ENCODE measurements around the gene TRMT44. TPM values are rescaled to one million over a fixed set of nuclear protein-coding genes. Genes with fewer than 3 reads are reported as not detected.

The TRMT44 gene
- polyA plus RNA-seq, 1 experiment, result 7.1 TPM

- DNase-seq (ENCODE audit: low read depth), result no peak
- CTCF ChIA-PET, result no interaction called here
- Histone ChIP-seq H3K27me3 (ENCODE audit: control insufficient read depth, insufficient read depth, low read length) (no peaks in the 10 kb centered on the region), H3K4me3 (ENCODE audit: low read depth, low read length) (no peak overlapping the region), H3K36me3 (ENCODE audit: control insufficient read depth, insufficient read depth, low read length) (no peaks in the 10 kb centered on the region)
- TF ChIP-seq CTCF (IDR thresholded peaks at IDR 0.05; ENCODE audit: insufficient read depth, low read depth, low read length), result no peak
- POLR2A ChIA-PET, result no interaction called here
These were observed 9.0 kb upstream of the TRMT44 start for GRCh38 chr4:8431553-8431952.

GRCh38 chr4:8433136-8433535 lies 7.4 kb upstream of the TRMT44 start:
- no peak for TF ChIP-seq CTCF (IDR thresholded peaks at IDR 0.05; ENCODE audit: insufficient read depth, low read depth, low read length)
- Histone ChIP-seq H3K27me3 (ENCODE audit: control insufficient read depth, insufficient read depth, low read length) (no peaks in the 10 kb centered on the region), H3K36me3 (ENCODE audit: control insufficient read depth, insufficient read depth, low read length) (no peaks in the 10 kb centered on the region), H3K4me3 (ENCODE audit: low read depth, low read length) (no peak overlapping the region)
- ChIA-PET POLR2A (no interaction called here), CTCF (no interaction called here)
- no peak for DNase-seq (ENCODE audit: low read depth)

GRCh38 chr4:8434251-8435073 lies 6.1 kb upstream of the TRMT44 start:
- TF ChIP-seq CTCF (IDR thresholded peaks at IDR 0.05; ENCODE audit: insufficient read depth, low read depth, low read length), result no peak
- ChIA-PET POLR2A (no interaction called here), CTCF (no interaction called here)
- DNase-seq (ENCODE audit: low read depth), result no peak
- no peaks in the 10 kb centered on the region for H3K36me3 ChIP-seq (ENCODE audit: control insufficient read depth, insufficient read depth, low read length)
- no peak overlapping the region for H3K4me3 ChIP-seq (ENCODE audit: low read depth, low read length)
- H3K27me3 ChIP-seq (ENCODE audit: control insufficient read depth, insufficient read depth, low read length), result no peaks in the 10 kb centered on the region

- TF ChIP-seq CTCF (IDR thresholded peaks at IDR 0.05; ENCODE audit: insufficient read depth, low read depth, low read length), result no peak
- ChIA-PET POLR2A (no interaction called here), CTCF (no interaction called here)
- Histone ChIP-seq H3K4me3 (ENCODE audit: low read depth, low read length) (no peak overlapping the region), H3K27me3 (ENCODE audit: control insufficient read depth, insufficient read depth, low read length) (no peaks in the 10 kb centered on the region), H3K36me3 (ENCODE audit: control insufficient read depth, insufficient read depth, low read length) (no peaks in the 10 kb centered on the region)
- DNase-seq (ENCODE audit: low read depth), result no peak
These were observed 4.9 kb upstream of the TRMT44 start for GRCh38 chr4:8435656-8436121.

- ChIA-PET POLR2A (no interaction called here), CTCF (interaction anchor here (2.5 kb wide), 1 partner anchor 8 kb away, joined by 10 read pairs; no protein-coding TSS in a partner anchor)
- H3K36me3 ChIP-seq (ENCODE audit: control insufficient read depth, insufficient read depth, low read length), result no peaks in the 10 kb centered on the region
- DNase-seq (ENCODE audit: low read depth), result no peak
- TF ChIP-seq CTCF (IDR thresholded peaks at IDR 0.05; ENCODE audit: insufficient read depth, low read depth, low read length), result no peak
- no peak overlapping the region for H3K4me3 ChIP-seq (ENCODE audit: low read depth, low read length)
- no peaks in the 10 kb centered on the region for H3K27me3 ChIP-seq (ENCODE audit: control insufficient read depth, insufficient read depth, low read length)
These were observed 3.3 kb upstream of the TRMT44 start for GRCh38 chr4:8437281-8437680.
